GM18870 (cell line): ENCODE results near the gene NMBR.
A peak's percentile ranks its signal among the peaks of the same experiment; 100 is the strongest.
"Not testable (repeated sequence)": the region's sequence is repeated elsewhere in the genome, so short reads cannot be mapped to it uniquely, and the experiment has no call there.

Experiments
- ATAC-seq: cut with Tn5 transposase; IDR thresholded peaks from one replicate; pipeline ENCODE4 v1.9.1; 2021; ENCODE audit warnings: moderate library complexity; ENCODE audit not compliant: unreplicated experiment

Gene NMBR

DNA sequence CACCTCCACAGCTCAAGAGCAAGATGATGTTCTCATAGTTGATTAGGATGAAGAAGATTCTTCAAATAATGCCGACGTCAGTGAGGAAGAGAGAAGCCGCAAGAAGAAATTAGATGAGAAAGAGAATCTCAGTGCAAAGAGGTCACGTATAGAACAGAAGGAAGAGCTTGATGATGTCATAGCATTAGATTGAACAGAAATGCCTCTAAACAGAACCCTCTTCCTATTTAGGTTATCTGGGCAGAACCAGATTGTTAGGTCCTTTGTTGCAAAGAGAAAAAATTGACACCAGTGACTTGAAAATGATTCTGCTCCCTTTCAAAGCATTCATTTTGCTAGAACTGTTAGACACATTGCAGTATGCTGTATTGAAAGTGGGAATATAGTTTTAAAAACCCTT is 84.1 kb downstream of the NMBR start:
- not testable (repeated sequence) for ATAC-seq

DNA sequence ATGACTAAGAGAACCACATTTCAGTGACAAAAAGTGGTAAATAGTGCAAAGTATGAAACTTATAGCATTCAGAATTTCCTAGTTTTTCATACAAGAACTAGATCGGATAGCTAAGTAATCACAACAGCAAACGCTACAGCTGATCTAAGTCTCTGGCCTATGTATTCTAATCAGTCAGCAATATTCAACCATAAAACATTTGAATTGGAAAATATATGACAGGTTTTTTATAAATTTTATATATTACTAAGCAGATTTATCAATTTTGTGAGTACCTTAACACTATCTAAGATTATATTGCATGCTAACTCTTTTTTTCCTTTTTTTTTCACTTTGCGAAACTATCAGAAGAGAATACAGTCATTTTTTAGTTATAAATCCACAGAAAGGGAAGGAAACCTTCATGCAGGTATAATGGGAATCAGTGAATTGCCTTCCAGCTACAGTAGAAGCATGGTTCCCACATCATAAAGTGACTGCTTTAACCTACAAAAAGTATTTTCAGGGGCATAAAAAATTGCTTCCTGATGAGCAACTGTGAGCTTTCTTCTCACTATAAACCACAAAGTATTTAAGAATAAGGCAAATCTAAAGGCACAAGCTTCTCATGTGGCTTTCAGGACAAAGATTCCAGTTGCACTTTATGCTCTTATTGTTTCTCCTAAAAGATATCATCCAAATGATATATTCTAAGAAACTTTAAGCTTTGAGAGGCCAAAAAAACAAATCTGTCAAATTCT is 88.2 kb downstream of the NMBR start:
- no peak for ATAC-seq

DNA sequence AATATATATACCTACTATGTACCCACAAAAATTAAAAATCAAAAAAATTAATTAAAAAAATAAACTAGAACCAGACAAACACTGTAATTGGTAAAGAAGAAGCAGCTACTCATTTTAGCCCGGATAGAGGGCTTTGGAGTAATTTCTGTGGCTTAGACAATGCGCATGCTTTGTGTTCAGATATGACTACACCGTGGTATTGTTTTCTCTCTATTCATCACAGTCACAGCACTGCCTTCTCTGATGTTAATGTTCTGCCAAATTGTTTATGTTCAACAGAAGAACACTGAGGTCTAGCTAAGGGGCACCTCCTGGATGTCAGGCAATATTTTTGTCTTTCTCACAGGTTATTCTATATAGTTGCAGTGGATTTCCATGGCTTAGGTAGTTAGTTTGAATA is 91.7 kb downstream of the NMBR start:
- ATAC-seq = peak; percentile 98

DNA sequence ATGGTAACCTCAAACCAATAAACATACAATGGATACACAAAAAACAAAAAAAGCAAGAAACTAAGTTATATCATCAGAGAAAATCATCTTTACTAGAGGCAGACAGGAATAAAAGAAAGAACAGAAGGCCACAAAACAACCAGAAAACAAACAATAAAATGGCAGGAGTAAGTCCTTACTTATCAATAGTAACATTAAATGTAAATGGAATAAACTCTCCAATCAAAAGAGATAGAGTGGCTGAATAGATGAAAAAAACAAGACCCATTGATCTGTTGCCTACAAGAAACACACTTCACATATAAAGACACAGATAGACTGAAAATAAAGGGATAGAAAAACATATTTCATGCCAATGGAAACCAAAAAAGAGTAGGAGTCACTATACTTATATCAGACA is 95.5 kb downstream of the NMBR start:
- ATAC-seq = no peak

DNA sequence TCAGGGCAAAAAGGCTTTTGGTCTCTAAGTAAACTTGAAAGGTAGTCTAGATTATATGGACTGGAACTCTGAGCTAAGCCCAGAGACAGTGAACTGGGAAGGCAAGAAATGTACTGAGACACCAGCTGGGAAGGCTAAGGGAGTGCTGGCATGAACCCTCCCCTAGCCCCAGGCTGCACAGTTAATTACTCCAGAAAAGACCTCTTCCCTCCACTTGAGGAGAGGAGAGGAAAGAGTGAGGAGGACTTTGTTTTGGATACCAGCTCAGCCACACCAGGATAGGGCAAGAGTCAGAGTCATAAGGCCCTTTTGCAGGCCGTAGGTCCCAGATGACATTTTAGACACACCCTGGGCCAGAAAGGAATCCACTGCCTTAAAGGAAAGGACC is 98.3 kb downstream of the NMBR start:
- ATAC-seq = no peak

DNA sequence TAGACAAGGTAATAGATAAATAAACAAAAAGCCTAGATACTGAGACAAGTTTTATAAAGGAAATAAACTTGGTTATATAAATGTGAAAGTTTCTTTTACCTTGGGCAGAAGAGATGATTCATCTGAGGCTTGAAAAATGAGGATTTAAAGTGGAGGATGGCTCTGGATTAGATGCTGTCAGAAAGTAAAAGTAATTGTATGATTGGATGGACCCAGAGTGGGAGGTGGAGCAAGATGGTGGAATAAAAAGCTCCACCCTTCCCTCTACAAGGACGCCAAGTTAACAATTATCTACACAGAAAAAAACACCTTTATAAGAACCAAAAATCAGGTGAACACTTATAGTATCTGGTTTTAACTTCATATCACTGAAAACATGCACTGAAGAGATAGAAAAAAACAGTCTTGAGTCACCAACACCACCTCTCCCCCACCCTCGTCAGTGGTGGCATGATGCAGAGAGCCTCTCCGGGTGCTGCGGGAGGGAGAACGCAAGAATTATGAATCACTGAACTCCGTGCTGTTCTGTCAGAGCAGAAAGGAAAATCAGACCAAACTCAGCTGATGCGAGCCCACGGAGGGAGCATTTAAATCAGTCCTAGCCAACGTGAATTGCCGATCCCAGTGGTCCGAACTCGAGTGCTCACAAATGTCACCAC is 98.9 kb downstream of the NMBR start:
- ATAC-seq = no peak

DNA sequence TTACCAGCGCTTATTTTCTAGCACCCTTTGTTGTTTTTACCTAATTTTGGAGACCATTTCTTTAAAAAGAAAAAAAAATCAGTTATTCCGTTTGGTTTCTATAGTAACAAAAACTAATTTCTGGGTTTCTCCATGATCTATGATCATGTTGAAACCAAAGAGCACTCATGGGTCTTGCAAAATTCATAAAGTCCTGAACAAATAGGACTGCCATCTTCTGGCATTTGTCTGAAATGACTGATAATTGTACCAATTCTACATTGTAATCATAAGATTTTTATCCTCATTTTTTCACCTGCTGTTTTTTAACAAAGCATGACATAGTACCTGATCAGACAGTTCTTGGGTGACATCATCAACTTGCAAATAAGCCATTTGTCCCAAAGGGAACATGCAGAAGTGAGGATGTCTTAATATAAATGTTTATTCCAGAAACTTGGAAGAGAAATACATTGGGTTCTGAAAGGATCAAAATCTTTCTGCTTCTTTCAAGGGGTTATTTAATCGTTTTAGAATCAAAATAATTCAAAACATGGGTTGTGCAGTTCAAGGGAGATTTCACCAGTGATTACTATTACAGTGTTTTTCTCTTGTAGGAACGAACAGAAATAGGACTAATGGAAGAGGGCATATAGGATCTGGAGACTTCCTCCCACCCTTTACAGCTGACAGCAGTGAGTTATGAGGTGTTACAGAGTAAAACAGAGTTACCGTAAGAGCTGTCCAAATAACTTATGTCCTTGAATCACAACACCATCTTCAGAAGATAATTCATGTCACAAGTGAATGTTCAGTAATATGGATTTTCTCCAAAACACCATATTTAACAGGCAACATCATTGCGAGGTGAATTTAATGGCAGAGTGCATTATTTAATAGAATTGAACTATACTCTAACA is 101.3 kb downstream of the NMBR start:
- ATAC-seq = no peak

DNA sequence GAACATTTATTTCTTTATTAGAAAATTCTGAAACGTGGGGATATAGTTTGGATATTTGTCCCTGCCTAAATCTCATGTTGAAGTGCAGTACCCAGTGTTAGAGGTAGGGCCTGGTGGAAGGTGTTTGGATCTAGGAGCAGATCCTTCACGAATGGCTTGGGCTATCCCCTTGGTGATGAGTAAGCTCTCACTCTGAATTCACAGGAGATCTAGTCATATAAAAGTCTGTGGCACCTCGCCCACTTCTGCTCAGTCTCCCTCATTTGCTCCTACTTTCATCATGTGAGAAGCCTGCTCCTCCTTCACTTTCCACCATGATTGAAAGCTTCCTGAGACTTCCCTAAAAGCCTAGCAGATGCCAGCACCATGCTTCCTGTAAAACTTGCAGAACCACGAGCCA is 111.0 kb downstream of the NMBR start:
- ATAC-seq = no peak

DNA sequence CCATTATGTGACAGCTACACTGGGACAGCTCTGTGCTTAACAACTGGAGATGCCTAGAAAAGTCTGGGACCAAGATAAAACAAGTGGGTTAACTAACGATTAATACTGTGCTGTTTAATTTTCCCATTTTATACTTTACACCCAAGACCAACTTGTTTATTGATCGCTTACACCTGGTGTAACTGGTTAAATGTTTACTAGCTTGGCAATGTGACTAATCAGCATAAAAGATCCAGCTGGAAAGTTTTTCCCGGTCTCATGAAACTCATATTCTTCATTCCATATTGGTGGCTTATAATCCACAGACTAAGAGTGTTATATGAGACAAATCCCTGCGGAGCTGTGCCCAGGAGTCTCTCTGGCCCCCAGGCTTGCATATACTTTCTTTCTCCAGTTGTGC is 115.9 kb downstream of the NMBR start:
- no peak for ATAC-seq

DNA sequence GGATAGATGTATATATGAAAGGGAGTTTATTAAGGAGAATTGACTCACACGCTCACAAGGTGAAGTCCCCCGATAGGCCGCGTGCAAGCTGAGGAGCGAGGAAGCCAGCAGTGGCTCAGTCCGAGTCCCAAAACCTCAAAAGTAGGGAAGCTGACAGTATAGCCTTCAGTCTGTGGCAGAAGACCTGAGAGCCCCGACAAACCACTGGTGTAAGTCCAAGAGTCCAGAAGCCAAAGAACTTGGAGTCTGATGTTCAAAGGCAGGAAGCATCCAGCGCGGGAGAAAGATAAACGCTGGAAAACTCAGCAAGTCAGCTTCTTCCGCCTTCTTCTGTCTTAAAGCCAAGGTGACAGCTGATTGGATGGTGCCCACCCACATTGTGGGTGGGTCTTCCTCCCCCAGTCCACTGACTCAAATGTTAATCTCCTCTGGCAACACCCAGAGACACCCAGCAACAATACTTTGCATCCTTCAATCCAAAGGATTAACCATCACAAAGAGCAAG is 116.8 kb downstream of the NMBR start:
- peak; percentile 78 for ATAC-seq

DNA sequence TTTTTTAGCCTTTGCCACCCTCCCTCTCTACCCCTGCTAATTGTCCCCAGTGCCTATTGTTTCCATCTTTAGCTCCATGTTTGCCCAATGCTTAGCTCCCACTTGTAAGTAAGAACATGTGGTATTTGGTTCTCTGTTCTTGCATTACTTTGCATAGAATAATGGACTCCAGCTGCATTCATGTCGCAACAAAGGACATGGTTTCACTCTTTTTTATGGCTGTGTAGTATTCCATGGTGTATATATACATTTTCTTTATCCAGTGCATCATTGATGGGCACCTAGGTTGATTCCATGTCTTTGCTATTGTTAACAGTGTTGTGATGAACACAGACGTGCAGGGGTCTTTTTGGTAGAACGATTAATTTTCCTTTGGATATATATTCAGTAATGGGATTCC is 118.4 kb downstream of the NMBR start:
- no peak for ATAC-seq

DNA sequence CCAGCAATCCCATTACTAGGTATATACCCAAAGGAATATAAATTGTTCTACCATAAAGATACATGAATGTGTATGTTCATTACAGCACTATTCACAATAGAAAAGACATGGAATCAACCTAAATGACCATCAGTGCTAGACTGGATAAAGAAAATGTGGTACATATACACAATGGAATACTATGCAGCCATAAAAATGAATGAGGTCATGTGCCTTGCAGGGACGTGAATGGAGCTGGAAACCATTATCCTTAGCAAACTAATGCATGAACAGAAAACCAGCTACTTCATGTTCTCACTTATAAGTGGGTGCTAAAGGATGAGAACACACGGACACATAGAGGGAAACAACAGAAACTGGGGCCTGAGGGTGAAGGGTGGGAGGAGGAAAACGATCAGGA is 119.1 kb downstream of the NMBR start:
- not testable (repeated sequence) for ATAC-seq

DNA sequence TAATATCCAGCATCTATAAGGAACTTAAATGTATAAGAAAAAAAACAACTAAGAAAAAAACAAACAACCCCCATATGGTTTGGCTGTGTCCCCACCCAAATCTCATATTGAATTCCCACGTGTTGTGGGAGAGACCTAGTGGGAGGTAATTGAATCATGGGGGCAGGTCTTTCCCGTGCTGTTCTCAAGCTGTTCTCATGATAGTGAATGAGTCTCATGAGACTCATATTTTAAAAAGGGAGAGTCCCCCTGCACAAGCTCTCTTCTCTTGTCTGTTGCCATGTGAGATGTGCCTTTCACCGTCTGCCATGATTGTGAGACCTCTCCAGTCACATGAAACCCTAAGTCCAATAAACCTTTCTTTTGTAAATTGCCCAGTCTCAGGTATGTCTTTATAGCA is 119.8 kb downstream of the NMBR start:
- ATAC-seq = no peak

DNA sequence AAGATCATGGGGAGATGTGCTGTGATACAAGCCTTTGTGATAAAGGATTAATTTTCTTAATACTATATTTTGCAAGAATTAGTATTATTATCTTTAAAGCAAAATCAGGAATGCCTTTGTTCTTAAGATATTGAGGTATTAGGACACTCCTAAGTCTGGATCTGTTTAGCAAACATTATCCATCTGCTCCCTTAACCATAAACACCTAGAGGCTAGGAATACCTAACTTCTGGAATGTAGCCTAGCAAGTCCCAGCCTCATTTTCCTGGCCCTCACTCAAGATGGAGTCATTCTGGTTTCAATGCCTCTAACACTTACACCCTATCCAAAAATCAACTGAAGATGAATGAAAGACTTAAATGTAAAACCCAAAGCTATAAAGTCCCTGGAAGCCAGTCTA is 120.5 kb downstream of the NMBR start:
- no peak for ATAC-seq
